T-helper 17 cell (primary cell): ENCODE data around the gene PRDM16. TPM values are rescaled to one million over a fixed set of nuclear protein-coding genes. Genes with fewer than 3 reads are reported as not detected.

Source experiments
- ATAC-seq: fragments of 150-1000 bp; cut with Tn5 transposase; 2 replicates; pipeline ENCODE4 v1.10.0; 2021; ENCODE audit warnings: mild to moderate bottlenecking, moderate library complexity
- DNase-seq, 3 donors: peaks; one replicate each; pipeline versions ENCODE4 v3.0.0 to v3.0.0-alpha.2; 2020 to 2021
- H3K9me3 ChIP-seq: one replicate; pipeline ENCODE4 v1.7.0; 2013; ENCODE audit warnings: low read length, mild to moderate bottlenecking; ENCODE audit not compliant: control insufficient read depth, poor library complexity, severe bottlenecking
- H3K27ac Mint-ChIP-seq: one replicate; pipeline ENCODE4 v1.8.0; 2022; ENCODE audit warnings: mild to moderate bottlenecking, moderate library complexity, mixed read lengths
- H3K27me3 Mint-ChIP-seq: one replicate; pipeline ENCODE4 v1.8.0; 2022; ENCODE audit warnings: mixed read lengths
- H3K36me3 Mint-ChIP-seq: one replicate; pipeline ENCODE4 v1.8.0; 2022; ENCODE audit warnings: low read depth, mixed read lengths
- H3K4me1 Mint-ChIP-seq: one replicate; pipeline ENCODE4 v1.8.0; 2022; ENCODE audit warnings: mild to moderate bottlenecking, mixed read lengths
- H3K4me3 Mint-ChIP-seq: one replicate; pipeline ENCODE4 v1.8.0; 2022; ENCODE audit warnings: mild to moderate bottlenecking, moderate library complexity, mixed read lengths
- total RNA-seq, 4 donors: library from RNA in 2 of 4; stranded (reverse) in 2 of 4; gene quantifications; one replicate each; pipeline ENCODE4 v1.2.3 and lab custom pipeline; 2022 to 2026

PRDM16 gene
- total RNA-seq, 2 donors from 2014 or later: not detected

- Mint-ChIP-seq H3K27ac (no peak overlapping the region), H3K4me1 (peaks cover 4% of the 10 kb centered on the region), H3K27me3 (peaks cover 39% of the 10 kb centered on the region), H3K4me3 (no peak overlapping the region), H3K36me3 (no peaks in the 10 kb centered on the region)
- no peak for DNase-seq
- ATAC-seq: no peak
- no peaks in the 10 kb centered on the region for H3K9me3 ChIP-seq
Measured at GRCh38 chr1:3307359-3307758, 238.4 kb downstream of the PRDM16 start.

- Mint-ChIP-seq H3K4me1 (peaks cover 7% of the 10 kb centered on the region), H3K4me3 (no peak overlapping the region), H3K36me3 (no peaks in the 10 kb centered on the region), H3K27me3 (peaks cover 43% of the 10 kb centered on the region), H3K27ac (no peak overlapping the region)
- ATAC-seq (no peak), DNase-seq (no peak)
- no peaks in the 10 kb centered on the region for H3K9me3 ChIP-seq
Measured at GRCh38 chr1:3308053-3308452, 239.1 kb downstream of the PRDM16 start.

GRCh38 chr1:3310718-3311400 is 241.9 kb downstream of the PRDM16 start:
- H3K27ac Mint-ChIP-seq: no peak overlapping the region
- H3K36me3 Mint-ChIP-seq: no peaks in the 10 kb centered on the region
- ATAC-seq (no peak), DNase-seq (no peak)
- no peaks in the 10 kb centered on the region for H3K9me3 ChIP-seq
- H3K4me1 Mint-ChIP-seq: peaks cover 7% of the 10 kb centered on the region
- H3K4me3 Mint-ChIP-seq: no peak overlapping the region
- H3K27me3 Mint-ChIP-seq: peaks cover 30% of the 10 kb centered on the region

GRCh38 chr1:3311711-3312110 is 242.7 kb downstream of the PRDM16 start:
- Mint-ChIP-seq H3K4me3 (no peak overlapping the region), H3K4me1 (peaks cover 6% of the 10 kb centered on the region), H3K36me3 (no peaks in the 10 kb centered on the region), H3K27ac (no peak overlapping the region), H3K27me3 (peaks cover 24% of the 10 kb centered on the region)
- peaks cover 4% of the 10 kb centered on the region for H3K9me3 ChIP-seq
- ATAC-seq (no peak), DNase-seq (no peak)

GRCh38 chr1:3312310-3312897 is 243.4 kb downstream of the PRDM16 start:
- DNase-seq: no peak
- Mint-ChIP-seq H3K27ac (no peak overlapping the region), H3K4me1 (peaks cover 3% of the 10 kb centered on the region), H3K36me3 (no peaks in the 10 kb centered on the region), H3K27me3 (peaks cover 17% of the 10 kb centered on the region), H3K4me3 (no peak overlapping the region)
- H3K9me3 ChIP-seq: peaks cover 4% of the 10 kb centered on the region
- no peak for ATAC-seq

- no peaks in the 10 kb centered on the region for H3K36me3 Mint-ChIP-seq
- no peak for ATAC-seq
- H3K27ac Mint-ChIP-seq: no peak overlapping the region
- peaks cover 4% of the 10 kb centered on the region for H3K9me3 ChIP-seq
- peaks cover 3% of the 10 kb centered on the region for H3K4me1 Mint-ChIP-seq
- no peak for DNase-seq
- H3K27me3 Mint-ChIP-seq: peaks cover 16% of the 10 kb centered on the region
- H3K4me3 Mint-ChIP-seq: no peak overlapping the region
Measured at GRCh38 chr1:3312898-3313575, 244.0 kb downstream of the PRDM16 start.

- H3K27me3 Mint-ChIP-seq: peaks cover 16% of the 10 kb centered on the region
- H3K4me1 Mint-ChIP-seq: peaks cover 3% of the 10 kb centered on the region
- H3K36me3 Mint-ChIP-seq: no peaks in the 10 kb centered on the region
- ATAC-seq (no peak), DNase-seq (no peak)
- H3K9me3 ChIP-seq: peaks cover 4% of the 10 kb centered on the region
- no peak overlapping the region for H3K27ac Mint-ChIP-seq
- no peak overlapping the region for H3K4me3 Mint-ChIP-seq
Measured at GRCh38 chr1:3313576-3313950, 244.6 kb downstream of the PRDM16 start.

- DNase-seq: no peak
- H3K4me1 Mint-ChIP-seq: peaks cover 3% of the 10 kb centered on the region
Measured at GRCh38 chr1:3314491-3315381, 245.7 kb downstream of the PRDM16 start.

GRCh38 chr1:3315399-3316339 is 246.7 kb downstream of the PRDM16 start:
- H3K9me3 ChIP-seq: peaks cover 4% of the 10 kb centered on the region
- H3K27me3 Mint-ChIP-seq: peaks cover 10% of the 10 kb centered on the region
- H3K4me1 Mint-ChIP-seq: peaks cover 8% of the 10 kb centered on the region
- no peak overlapping the region for H3K4me3 Mint-ChIP-seq
- H3K27ac Mint-ChIP-seq: peak overlapping the region; percentile 0
- DNase-seq: no peak
- no peak for ATAC-seq
- H3K36me3 Mint-ChIP-seq: no peaks in the 10 kb centered on the region

More at GRCh38 chr1:3314491-3315381, 245.7 kb downstream of the PRDM16 start:
- H3K9me3 ChIP-seq: peaks cover 4% of the 10 kb centered on the region
- Mint-ChIP-seq H3K27me3 (peaks cover 16% of the 10 kb centered on the region), H3K4me3 (no peak overlapping the region), H3K36me3 (no peaks in the 10 kb centered on the region), H3K27ac (no peak overlapping the region)
- no peak for ATAC-seq

- DNase-seq: no peak
- H3K4me3 Mint-ChIP-seq: no peak overlapping the region
- H3K27ac Mint-ChIP-seq: peak overlapping the region; percentile 0
- H3K4me1 Mint-ChIP-seq: peaks cover 8% of the 10 kb centered on the region
- peak; percentile 88 for ATAC-seq
- H3K36me3 Mint-ChIP-seq: no peaks in the 10 kb centered on the region
- H3K27me3 Mint-ChIP-seq: peaks cover 6% of the 10 kb centered on the region
- peaks cover 4% of the 10 kb centered on the region for H3K9me3 ChIP-seq
Measured at GRCh38 chr1:3316340-3316943, 247.4 kb downstream of the PRDM16 start.

- Mint-ChIP-seq H3K27ac (no peak overlapping the region), H3K4me1 (peaks cover 8% of the 10 kb centered on the region), H3K27me3 (peaks cover 6% of the 10 kb centered on the region)
Measured at GRCh38 chr1:3317456-3317855, 248.5 kb downstream of the PRDM16 start.

GRCh38 chr1:3318329-3318728 is 249.3 kb downstream of the PRDM16 start:
- Mint-ChIP-seq H3K4me3 (no peak overlapping the region), H3K27me3 (no peaks in the 10 kb centered on the region), H3K36me3 (no peaks in the 10 kb centered on the region), H3K27ac (no peak overlapping the region), H3K4me1 (peaks cover 5% of the 10 kb centered on the region)
- no peak for DNase-seq
- H3K9me3 ChIP-seq: peaks cover 4% of the 10 kb centered on the region
- ATAC-seq: no peak

More at GRCh38 chr1:3317456-3317855, 248.5 kb downstream of the PRDM16 start:
- ATAC-seq: no peak
- peaks cover 4% of the 10 kb centered on the region for H3K9me3 ChIP-seq
- H3K36me3 Mint-ChIP-seq: no peaks in the 10 kb centered on the region
- H3K4me3 Mint-ChIP-seq: no peak overlapping the region
- DNase-seq: no peak
